ENCODE data around the gene PLBD1.

The PLBD1 gene

DNA sequence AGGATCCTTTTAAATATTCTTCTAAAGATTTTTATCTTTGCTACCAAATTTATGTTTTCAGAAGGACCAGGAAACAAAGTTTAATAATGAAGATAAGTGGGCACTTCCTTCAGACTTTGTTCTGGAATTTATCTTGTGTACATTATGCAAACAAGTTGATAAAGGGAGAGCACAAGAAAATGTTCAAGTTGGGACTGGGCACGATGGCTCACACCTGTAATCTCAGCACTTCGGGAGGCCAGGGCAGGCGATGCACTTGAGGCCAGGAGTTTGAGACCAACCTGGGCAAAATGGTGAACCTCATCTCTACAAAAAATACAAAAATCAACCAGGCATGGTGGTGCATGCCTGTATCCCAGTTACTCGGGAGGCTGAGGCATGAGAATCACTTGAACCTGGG lies 4.6 kb downstream of the PLBD1 start:
- no peak for DNase-seq

DNA sequence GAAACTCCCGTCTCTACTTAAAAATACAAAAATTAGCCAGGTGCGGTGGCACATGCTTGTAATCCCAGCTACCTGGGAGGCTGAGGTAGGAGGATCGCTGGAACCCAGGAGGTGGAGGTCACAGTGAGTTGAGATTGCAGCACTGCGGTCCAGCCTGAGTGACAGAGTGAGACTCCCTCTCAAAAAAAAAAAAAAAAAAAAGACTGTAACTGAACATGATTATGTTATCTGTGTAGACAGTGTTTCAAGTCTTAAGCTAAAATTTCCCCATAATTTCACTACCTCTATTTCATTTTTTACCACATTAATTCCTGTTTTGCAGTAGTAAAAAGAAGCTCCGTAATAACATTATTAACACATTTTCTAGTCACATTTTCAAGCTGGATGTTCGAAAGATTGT lies 5.4 kb downstream of the PLBD1 start:
- no peak for DNase-seq

DNA sequence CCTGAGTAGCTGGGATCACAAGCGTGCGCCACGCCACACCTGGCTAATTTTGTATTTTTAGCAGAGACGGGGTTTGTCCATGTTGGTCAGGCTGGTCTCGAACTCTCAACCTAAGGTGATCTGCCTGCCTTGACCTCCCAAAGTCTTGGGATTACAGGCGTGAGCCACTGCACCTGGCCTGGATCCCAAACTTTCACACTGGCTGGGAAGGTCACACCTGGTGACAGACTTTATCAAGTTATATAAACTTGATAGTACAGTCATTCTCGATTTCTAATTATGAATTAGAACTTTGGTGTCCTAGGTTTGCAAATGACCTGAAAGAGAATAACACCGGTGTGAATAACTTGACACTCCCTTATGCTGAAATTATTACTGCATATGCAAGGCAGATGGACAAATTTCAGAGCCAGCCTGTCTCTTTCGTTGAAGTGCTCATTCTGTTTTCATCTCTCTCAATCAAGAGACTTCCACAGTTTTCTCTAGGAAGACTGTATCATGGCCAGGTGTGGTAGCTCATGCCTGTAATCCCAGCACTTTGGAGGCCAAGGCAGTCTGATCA lies 5.9 kb downstream of the PLBD1 start:
- DNase-seq, result no peak

DNA sequence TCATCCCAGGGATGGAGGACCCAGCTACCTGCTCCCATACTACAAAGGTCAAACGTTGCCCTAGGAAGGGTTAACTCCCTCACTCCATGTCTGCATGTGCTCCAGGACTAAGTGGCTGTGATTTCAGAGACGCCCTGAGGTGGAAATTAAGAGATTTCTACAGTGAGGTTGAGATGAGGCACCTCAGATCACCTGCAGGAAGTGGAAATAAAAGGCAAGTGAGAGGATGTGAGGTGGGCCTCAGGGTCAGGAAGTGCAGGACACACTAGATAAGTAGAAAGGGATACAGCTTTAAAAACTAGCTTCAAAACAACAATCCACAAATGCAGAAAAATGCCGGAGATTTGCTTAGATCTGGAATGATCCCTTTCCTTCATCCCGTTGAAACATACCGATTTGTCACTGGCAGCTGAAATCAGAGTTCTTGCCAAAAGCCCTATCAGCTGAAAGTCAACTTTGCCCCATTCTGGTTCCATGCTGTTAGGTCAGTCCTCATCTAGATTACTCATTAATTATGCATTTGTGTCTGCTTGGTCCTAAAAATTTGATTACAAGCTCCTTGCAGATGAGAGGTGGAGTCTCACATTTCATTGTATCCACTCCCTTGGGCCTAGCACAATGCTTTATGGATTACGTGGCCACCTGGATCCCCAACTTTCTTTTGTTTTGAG lies 6.6 kb downstream of the PLBD1 start:
- DNase-seq, result no peak

DNA sequence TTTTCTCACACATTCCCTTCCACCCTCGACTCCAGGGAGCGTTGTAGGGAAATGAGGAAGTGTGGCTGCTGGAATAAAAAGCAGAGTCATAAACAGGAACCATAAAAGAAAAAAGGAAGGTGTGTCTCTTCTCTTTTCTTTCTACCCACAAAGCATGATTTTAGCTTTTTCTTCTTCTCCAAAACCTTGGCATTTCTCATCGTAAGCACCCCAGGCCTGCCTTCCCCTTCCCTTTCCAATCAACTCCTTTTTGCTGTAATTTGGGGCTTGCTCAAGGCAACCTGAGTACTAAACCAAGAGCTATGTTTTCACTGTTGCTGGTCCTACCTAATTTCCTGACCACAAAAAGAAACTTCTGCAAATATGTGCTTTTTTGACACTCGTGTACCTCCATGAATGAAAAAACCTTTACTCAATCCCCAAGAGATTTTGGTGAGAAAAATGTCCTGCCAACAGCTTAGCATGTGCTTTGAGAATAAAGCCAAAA lies 9.2 kb downstream of the PLBD1 start:
- no peak for DNase-seq

DNA sequence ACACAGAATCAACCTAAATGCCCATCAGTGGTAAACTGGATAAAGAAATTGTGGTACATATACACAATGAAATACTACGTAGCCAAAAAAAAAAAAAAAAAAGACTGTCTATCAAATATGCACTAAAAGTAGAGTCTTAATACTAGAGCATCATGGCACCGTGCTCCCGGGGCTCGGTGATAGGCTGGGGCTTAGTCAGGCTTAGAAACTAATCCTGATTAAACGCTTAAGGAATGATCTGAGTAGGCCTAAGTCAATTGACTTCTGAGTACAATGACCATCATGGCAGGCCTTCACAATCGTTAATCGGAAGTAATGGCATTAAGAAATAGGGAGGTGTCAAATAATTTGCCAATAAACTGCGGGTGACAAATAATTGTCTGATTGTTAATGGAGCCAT lies 9.7 kb downstream of the PLBD1 start:
- no peak for DNase-seq

DNA sequence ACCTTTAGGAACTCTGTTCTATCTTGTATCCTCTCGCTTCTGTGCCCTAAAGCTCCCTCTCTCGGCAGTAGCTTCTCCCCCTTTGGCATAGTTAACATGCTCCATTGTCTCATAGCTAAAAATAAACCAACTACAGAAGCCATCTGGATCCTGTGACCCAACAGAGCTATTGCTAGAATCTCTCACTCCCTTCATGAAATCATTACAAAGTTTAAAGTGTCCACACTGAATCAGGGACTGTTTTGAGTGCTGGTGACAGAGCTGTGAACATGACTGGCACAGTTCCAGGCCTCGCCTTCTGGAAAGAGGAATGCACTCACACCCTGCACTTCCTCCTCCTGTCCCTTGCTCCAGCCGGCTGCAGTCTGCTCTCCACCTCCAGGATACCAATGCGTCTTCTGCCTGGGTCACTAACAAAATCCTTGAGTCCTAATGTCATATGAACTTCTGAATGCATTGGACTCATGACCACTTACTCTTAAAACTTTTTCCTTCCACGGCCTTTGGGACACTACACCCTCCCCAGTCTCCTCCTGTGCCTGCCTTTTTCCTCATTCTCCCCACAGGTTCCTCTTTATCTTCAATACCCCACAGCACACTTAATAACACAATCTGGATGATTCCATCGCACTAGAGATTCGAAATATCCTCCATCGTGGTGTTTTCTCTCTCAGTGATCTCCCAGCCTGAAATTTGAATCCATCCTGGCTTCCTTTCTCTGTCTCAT lies 13.2 kb downstream of the PLBD1 start:
- peak; percentile 4 to 56 for DNase-seq

DNA sequence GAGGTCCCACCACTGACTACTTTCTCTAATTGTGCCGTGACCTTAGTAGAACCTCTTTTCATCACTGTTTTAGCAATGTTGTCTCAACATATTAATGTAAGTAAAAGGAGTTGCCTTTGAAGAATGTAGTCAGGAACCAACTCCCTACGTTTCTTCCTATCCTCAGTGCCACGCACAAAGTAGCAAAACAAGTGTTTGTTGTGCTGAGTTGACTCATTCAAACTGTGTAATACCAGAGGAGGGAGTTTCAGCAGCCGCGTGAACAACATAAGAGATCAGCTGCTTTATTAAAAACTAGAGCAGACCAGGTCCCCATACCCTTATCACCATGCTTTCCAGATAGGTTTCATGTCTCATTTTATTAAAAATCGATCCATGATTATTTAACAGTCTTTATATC lies 19.1 kb downstream of the PLBD1 start:
- no peak for DNase-seq

DNA sequence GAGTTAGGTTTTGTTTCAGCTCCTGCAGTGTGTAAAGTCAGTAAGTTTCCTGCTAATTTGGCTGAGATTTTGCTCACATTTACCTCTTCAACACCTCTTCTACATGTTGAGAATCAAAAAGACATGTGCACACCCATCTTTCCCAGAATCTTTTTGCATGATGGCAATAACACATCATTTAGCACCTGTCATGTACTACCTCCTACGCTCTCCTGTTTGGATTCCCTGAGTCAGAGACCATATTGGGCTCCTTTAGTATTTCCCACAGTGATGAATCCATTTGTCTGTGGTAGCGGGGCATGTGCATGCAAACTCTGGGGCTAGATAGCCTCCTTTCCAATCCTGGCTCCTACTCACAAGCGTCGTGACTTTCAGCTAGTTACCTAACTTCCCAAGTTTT lies 20.1 kb downstream of the PLBD1 start:
- DNase-seq, result no peak

DNA sequence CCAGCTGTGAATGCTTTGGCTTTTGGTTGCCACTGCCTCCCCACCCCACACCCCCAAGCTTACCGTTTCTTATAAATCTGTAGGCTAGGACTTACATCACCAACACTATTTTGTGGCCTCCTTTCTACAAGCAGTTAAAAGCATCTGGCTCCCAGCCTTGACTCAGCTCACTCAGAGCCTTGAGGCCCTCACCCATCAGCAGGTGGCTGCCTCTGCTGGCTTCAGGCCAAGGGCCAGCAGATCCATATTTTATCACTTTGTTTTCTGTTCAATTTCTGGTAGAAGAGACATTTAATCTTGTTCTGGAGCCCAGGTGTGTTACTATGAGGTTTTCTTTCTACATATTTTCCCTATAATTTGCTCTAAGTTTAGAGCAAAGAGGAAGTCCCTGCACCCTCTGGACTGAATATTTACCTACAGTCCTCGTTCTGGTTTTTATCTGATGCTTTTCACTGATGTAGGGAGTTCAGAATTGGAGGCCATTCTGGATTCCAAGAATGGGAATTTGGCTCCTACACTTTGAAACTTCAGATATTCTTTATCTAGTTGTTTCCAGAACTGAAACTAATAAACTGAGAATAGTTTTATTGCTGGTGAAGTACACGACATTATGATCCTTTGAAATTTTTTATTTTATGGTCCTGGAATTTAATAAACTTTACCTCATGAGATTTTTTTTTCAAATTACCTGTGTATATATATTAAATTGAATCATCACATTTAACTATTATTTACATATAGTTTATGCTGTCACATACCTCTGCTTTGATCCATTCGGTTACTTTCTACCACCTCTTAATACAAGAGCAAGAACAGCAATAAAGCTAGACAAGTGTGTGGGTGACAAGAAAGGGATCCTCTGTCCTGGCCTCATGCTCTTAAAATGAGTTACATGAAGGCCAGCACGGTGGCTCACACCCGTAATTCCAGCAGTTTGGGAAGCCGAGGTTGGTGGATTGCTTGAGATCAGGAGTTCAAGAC lies 22.2 kb downstream of the PLBD1 start:
- peak in 1 of 2 experiments; percentile 8 for DNase-seq

DNA sequence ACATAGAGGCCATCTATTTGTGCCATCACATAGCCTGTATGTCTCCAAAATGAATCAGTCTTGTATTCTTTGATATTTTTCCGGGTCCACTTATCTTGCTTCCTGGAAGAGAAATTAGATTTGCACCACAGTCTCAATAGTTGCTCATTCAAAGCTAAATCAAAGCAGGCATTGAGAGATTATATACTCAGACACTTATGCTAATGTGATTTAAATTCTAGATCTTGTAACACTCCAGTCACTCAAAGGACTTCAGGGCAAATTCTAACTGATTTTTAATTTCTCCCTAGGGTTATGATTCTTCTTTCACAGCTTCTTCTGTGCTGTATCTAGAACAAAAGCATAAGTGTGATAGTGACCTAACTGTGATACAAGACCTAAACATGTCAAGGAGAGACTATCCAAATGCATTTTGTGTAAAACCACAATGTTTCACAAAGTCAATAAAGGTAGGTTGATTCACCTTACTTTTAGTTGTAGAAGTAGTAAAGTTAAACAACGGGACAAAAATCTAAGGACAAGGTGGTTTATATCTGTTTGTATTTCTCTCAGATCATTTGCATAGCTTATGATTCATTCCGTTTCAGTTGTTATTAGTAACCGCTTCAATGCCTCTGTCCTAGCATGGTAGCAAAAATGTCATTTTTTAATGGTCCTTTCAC lies 26.8 kb downstream of the PLBD1 start:
- DNase-seq, result no peak

DNA sequence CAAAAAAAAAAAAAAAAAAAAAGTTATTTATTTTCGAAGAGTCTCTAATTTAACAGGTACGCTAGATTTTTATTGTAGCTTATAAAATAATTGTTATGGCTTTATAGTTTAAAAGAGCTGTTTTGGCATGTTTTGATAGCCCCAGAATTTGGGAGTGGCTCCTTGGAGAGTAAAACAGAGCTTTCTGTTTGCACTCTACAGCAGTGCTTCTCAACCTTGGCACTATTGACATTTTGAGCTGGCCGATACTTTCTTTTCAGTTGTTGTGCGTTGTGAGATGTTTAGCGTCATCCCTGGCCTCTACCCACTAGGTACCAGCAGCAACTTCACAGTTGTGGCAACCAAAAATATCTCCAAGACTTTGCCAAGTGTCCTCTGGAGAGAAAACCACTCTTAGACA lies 30.6 kb downstream of the PLBD1 start:
- DNase-seq, result no peak

DNA sequence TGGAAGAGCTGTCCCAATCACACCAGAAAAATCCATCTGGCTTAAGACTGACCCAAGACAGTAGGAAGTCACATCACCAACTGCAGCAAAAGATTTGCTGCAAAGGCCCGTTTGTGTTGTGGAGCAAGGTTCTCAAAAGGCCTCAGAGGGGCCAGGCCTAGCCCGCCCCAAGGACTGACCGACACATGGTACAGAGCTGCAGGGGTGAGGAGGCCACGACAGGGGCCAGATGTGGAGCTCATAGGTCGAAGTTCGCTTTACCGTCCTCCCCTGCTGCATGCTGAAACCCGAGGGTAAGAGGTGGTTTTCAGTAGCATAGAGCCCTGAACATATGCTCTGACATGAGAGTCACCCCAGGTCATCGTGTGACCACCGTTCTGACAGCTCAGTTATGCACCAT lies 35.5 kb downstream of the PLBD1 start:
- no peak for DNase-seq

DNA sequence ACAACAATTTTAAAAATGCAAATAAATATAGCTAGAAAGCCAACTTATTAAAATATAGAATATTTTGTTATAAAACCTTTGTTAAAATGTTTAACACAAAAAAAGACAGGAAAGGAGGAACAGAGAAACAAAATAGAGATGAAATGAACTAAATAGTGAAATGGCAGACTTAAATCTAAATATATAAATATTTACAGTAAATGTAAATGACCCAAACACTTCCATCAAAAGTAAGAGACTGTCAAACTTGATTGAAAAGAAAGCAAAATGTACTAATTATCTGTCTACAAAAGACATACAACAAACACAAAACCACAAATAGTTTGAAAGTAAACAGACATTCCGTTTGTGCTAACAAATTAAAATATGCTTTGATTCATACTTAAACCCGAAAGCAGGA lies 41.7 kb downstream of the PLBD1 start:
- DNase-seq, result no peak

DNA sequence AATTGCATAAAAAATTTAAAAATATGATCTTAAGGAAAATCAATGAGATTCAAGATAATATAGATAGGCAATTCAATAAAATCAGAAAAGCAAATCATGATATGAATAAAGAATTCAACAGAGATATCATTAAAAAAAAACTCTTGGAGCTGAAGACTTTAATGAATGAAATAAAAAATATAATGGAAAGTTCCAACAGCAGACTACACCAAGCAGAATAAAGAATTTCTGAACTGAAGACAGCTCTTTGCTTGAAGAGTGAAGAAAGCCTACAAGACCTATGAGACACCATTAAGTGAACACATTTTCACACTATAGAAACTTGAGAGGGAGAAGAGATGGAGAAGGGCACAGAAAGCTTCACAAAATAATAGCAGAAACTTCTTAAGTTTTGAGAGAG lies 45.9 kb downstream of the PLBD1 start:
- no peak for DNase-seq

DNA sequence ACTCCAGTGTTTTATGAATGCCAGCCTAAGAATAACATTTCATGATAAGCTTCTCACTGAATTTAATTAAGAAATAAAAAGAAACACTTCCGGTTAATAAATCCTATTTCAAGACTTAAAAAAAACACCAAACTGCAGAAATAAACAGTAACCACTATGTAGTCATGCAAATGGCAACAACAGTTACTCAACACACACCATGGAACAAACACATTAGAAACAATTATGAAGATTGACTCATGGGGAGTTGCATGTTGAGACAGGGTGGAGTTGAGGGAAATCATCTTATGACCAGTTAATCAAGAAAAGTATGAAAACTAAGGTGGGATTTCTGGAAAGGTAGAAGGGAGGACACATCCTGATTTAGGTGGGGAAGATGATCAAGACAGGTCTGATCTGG lies 52.7 kb downstream of the PLBD1 start:
- DNase-seq, result no peak

DNA sequence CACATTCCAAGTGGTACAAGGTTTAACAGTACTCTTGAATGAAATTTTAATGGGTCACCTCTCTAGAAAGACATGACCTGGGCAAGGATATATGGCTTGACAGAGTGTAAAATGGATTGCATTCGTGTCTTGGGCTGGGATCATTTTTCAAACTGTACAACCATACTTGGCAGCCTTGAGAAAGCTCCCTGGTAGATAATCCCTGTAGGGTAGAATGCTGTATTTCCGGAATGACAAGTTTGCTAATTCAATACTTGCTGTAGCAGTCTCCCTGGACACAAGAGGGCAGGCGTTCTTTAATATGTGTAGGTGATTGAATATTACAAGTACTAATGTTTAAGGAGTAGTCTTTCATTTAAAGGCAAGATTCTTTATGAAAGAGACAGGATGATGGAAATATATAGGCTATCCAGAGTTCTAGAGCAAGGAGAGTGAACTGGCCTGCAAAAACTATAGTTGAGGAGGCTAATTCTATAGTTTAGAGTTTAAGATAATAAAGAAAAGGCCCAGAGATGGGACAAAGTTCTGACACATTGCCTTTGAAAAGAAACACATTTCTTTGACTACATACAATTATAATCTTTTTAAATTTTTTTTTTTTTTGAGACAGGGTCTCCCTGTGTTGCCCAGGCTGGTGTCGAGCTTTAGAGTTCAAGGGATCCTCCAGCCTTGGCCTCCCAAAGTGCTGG lies 53.4 kb downstream of the PLBD1 start:
- DNase-seq, result peak in 1 of 2 experiments; percentile 54

DNA sequence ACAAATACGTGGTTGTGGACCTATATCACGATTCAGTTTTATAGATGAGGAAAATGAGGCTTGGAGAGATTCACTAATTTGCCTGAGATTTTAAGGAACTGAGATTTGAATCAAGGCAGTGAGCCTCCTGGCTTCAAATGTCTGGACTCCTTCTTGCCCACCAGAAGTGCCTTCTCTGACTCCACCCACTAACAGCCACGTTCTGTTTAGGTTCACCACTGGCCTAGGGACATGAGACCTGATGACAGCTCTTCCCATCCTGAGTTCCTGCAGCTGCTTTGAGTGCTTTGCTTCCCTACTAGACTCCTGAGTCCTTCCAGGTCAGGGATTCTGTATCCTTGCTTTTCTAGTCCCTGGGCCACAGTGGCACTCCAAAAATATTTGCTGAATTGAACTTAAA lies 57.1 kb downstream of the PLBD1 start:
- no peak for DNase-seq

DNA sequence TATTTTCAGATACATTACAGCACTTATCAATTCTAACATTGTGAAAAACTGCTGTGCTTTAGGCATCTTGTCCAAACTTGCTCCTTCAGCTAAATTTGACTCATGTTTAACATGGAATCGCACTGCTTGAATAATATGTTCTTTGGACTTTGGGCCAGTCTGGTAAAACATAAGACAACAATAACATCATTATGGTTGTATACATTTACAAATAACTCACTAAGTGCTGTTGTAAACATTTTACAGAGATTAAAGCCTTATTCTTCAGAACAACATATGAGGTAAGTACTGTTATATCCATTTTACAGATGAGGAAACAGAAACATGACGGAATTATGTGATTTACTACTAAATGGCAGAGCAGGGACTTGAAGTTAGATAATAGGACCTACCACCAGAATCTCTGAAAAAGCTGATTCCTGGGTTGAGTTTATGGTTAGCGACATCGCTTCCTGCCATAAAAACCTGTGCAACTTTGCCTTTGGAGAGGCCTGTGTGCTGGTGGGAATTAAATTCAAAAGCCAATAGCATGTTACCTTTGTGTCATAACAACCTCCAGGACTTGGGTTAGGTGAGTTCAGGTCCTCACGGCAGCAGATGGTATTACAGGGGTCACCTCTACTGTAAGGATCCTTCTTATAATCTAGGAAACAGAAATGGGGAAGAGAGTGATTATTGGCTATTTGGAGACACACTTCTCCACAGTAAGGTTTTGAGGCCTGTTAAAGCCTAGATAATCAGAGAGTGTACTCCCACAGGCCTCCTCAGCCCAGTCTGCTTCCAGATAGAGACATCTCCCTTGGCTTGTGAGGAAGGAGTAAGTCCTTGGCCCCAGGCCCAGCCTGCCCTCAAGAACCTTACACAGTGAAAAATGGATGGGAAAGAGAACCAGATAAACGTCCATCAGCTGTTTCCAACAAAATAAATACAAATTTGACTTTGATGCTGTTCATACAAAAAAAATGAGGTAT lies 61.8 kb downstream of the PLBD1 start:
- DNase-seq, result no peak

DNA sequence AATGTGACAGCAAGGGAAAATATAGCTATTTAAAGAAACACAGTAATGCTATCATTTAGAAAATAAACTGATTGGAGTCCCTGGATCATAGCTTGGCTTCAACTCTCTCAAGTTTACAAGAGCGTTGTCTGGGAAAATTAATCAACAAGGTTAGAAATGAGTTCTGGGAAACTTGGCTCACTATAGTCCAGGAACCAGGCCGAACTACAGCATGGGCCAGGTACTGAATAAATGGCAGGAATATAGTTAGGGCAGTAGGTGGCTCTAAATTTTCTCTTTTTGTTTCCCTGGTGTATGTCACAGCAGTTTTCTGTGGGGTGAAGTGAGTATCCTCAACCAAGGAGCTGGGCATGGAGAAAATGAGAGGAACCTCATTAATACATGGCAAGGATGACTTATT lies 72.4 kb downstream of the PLBD1 start:
- DNase-seq, result no peak

DNA sequence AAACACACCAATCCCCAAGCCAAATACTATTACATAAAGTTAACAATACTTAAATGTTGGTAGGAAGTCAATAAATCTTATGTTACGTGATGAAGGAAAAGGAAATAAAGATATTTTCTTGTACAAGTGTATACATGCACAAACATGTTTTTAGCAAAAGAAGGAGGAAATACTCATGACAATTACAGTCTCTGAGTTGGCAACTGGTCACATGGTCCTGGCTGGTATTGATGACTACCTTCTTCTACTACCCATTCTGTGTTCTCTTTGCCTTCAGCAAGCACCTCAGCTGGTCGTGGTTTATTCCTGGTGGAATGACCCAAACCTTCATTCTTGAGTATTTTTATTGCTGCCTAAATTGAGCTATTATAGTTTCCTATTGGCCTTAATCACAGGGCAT lies 84.8 kb downstream of the PLBD1 start:
- no peak for DNase-seq
